ENCODE measurements around the gene LGALS1. TPM values are rescaled to one million over a fixed set of nuclear protein-coding genes. Genes with fewer than 3 reads are reported as not detected.
A peak's percentile ranks its signal among the peaks of the same experiment; 100 is the strongest.

The LGALS1 gene
- total RNA-seq, 4 donors from 2014 or later: 110 to 347 (median 232) TPM

DNA sequence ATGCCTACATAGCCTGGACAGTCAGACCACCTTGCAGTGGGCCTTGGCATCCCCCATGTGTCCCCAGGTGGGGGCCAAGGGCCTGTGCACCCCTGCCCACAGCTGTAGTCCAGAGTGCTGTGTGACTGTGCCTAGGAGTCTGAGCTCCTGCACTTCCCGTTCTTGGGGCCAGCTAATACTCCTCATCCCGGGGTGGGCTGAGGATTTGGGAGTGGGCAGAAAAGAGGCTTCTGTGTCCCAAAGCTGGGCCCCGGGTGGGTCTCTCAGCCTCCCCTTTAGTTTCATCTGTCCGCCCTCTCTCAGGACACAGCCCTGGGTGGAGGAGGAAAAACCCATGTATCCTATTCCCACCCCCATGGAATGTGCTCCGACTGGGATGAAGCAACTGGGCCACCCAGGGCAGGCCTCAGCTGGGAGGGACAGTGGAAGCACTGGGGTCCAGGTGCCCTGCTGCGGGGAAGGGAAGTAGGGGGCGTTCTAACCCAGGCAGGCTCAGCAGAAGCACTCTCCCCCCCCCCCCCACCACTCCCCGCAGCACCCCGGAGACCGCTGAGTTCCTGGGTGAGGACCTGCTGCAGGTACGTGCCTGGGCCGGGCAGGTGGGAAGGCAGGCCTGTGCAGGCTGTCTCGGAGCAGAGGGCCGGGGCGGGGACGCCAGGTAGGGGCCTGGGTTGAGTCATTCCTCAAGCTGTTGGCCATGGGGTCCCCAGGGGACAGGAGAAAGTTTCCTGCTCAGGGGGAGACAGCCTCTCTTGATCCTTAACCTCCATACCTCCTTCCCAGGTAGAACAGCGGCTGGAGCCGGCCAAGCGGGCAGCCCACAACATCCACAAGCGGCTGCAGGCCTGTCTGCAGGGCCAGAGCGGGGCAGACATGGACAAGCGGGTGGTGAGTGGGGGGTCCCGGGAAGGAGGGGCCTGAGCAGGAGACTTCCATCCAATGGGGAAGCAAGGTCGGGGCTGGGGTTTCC is 34.6 kb upstream of the LGALS1 start:
- no peak overlapping the region for H3K4me3 ChIP-seq (ENCODE audit: low read depth, poor library complexity, severe bottlenecking)
- 50 to 61% methylated on average over 24 of the region's 24 CpGs for WGBS, 2 donors
- TF ChIP-seq, protein P1, sequence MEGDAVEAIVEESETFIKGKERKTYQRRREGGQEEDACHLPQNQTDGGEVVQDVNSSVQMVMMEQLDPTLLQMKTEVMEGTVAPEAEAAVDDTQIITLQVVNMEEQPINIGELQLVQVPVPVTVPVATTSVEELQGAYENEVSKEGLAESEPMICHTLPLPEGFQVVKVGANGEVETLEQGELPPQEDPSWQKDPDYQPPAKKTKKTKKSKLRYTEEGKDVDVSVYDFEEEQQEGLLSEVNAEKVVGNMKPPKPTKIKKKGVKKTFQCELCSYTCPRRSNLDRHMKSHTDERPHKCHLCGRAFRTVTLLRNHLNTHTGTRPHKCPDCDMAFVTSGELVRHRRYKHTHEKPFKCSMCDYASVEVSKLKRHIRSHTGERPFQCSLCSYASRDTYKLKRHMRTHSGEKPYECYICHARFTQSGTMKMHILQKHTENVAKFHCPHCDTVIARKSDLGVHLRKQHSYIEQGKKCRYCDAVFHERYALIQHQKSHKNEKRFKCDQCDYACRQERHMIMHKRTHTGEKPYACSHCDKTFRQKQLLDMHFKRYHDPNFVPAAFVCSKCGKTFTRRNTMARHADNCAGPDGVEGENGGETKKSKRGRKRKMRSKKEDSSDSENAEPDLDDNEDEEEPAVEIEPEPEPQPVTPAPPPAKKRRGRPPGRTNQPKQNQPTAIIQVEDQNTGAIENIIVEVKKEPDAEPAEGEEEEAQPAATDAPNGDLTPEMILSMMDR (IDR thresholded peaks at IDR 0.05): no peak
- TF ChIP-seq POLR2A (IDR thresholded peaks at IDR 0.05): no peak
- no peak for DNase-seq (ENCODE audit: low spot score in 2 of 2)
- intact Hi-C loops (cut with DNase I; ENCODE audit: low total_unique reads): loop anchor here (10.0 kb wide), 1 partner anchor 154 kb away; no protein-coding TSS in a partner anchor

DNA sequence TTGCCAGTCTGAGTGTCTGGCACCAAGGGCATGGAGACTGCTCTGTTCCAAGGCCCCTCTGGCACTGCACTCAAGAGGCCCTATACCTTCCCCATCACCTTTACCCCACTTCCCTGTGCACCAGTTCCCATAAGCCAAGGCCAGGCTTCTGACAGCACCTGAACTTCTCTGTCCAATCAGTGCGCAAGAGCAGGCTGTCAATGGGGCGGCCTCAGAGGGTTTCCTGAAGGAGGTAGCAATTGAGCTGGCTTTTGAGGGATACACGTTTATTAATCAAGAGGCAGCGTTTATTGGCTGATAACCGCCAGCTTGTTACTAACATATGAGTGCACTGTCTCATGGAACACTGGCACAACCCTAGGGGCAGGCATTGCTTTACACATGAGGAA is 33.9 kb upstream of the LGALS1 start:
- DNase-seq (ENCODE audit: low spot score in 2 of 2): no peak
- intact Hi-C loops (cut with DNase I; ENCODE audit: low total_unique reads): loop anchor here (10.0 kb wide), 1 partner anchor 153 kb away; no protein-coding TSS in a partner anchor
- WGBS, 2 donors: 72 to 79% methylated on average over 5 of the region's 5 CpGs

DNA sequence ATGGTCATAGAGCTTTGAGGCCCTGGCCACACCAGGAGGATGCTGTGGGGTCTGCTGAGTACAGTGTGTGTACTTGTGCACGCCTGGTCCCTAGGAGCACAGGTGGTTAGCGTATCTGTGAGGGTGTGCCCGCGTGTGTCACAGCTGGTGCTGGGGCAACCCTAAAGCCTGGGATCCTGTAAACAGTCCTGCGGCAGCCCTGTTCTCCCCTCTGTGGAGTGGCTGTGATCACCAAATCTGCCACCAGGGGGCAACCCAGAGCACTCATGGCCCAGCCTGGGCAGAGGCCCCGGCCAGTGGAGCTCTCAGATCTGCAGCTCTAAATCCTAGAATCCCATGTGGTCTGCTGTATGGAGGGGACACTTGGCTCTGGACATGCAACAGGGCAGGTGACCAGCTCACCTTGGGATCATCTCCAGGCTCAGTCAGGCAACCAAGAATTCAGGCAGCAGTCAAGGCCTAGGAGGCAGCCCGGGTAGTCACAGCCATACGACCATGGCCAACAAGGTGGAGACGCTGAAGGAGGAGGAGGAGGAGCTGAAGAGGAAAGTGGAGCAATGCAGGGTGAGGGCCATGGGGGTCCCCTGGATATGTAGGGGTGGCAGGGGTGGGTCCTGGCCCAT is 32.1 kb upstream of the LGALS1 start:
- no peak overlapping the region for H3K4me3 ChIP-seq (ENCODE audit: low read depth, poor library complexity, severe bottlenecking)
- DNase-seq (ENCODE audit: low spot score in 2 of 2): peak; percentile 81 to 96
- WGBS, 2 donors: 25 to 38% methylated on average over 8 to 9 of the region's 9 CpGs
- intact Hi-C loops (cut with DNase I; ENCODE audit: low total_unique reads): loop anchor here (10.0 kb wide), 1 partner anchor 151 kb away; no protein-coding TSS in a partner anchor
- no peak for TF ChIP-seq POLR2A (IDR thresholded peaks at IDR 0.05)
- TF ChIP-seq, protein P1 (IDR thresholded peaks at IDR 0.05): peak in 1 of 3 donors; percentile 80

More for the DNA sequence above, 33.9 kb upstream of the LGALS1 start:
- H3K4me3 ChIP-seq (ENCODE audit: low read depth, poor library complexity, severe bottlenecking): no peak overlapping the region
- TF ChIP-seq, protein P1 (IDR thresholded peaks at IDR 0.05): no peak
- no peak for TF ChIP-seq POLR2A (IDR thresholded peaks at IDR 0.05)

DNA sequence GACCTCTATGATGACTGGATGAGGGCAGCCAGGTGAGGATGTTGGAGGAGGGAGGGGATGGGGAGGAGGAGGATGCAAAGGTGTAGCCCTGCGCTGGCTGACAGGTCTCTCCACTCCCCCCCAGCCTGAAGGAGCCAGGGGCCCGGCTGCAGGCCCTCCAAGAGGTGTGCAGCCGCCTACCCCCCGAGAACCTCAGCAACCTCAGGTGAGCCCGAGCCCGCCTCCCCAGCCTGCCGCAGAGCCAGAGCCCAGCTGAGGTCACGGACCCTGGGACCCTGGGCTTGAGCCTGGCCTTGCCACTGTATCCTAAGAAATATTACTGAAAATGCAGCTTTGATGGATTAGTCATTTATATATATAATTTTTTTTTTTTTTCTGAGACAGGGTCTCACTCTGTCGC is 28.1 kb upstream of the LGALS1 start:
- TF ChIP-seq, protein P1 (IDR thresholded peaks at IDR 0.05): no peak
- TF ChIP-seq POLR2A (IDR thresholded peaks at IDR 0.05): no peak
- 99 to 100% methylated on average over 9 of the region's 9 CpGs for WGBS, 2 donors

DNA sequence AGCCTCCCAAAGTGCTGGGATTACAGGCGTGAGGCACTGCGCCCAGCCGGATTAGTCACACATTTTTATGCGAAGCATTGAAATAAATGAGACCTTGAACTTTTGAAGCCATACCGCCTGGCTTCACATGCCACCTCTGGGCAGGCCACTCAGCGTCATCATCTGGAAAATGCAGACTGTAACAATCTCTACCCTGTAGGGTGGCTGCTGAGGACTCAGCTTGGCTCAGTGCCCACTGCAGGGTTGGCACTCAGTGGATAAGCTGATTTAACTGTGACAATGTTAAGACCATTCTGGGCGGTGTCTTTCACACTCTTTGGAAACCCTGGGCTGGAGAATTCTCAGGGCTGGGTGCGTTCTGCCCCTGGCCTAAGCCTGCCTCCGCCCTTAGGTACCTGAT is 27.5 kb upstream of the LGALS1 start:
- no peak for DNase-seq (ENCODE audit: low spot score in 2 of 2)
- no peak overlapping the region for H3K4me3 ChIP-seq (ENCODE audit: low read depth, poor library complexity, severe bottlenecking)
- TF ChIP-seq, protein P1 (IDR thresholded peaks at IDR 0.05): no peak
- TF ChIP-seq POLR2A (IDR thresholded peaks at IDR 0.05): no peak
- intact Hi-C loops (cut with DNase I; ENCODE audit: low total_unique reads): loop anchor here (10.0 kb wide), 1 partner anchor 147 kb away; no protein-coding TSS in a partner anchor
- 71 to 76% methylated on average over 7 to 9 of the region's 9 CpGs for WGBS, 2 donors

More for the DNA sequence above, 28.1 kb upstream of the LGALS1 start:
- no peak overlapping the region for H3K4me3 ChIP-seq (ENCODE audit: low read depth, poor library complexity, severe bottlenecking)
- DNase-seq (ENCODE audit: low spot score in 2 of 2): no peak
- intact Hi-C loops (cut with DNase I; ENCODE audit: low total_unique reads): loop anchor here (10.0 kb wide), 1 partner anchor 147 kb away; no protein-coding TSS in a partner anchor

All from lower leg skin (tissue), 4 donors.